Stomach (tissue), 4 donors: ENCODE data around the gene UXS1.

Source experiments
- POLR2AphosphoS5 ChIP-seq, 3 donors: sonication (generic); formaldehyde crosslinking; IDR thresholded peaks; one replicate each; pipeline ENCODE4 v1.6.1; 2016; ENCODE audit warnings: antibody characterized with exemption in 3 of 3
- TF ChIP-seq, protein P1 (sequence below), 7 experiments: fragments of 450-650 bp in 4 of 7; fragments of 200-600 bp in 3 of 7; sonication (generic) in 3 of 7; IDR thresholded peaks; one replicate each; pipeline ENCODE4 v1.5.1; 2016 to 2019; ENCODE audit warnings: antibody characterized with exemption in 7 of 7, control low read depth in 2 of 7, mild to moderate bottlenecking in 1 of 7

DNA sequence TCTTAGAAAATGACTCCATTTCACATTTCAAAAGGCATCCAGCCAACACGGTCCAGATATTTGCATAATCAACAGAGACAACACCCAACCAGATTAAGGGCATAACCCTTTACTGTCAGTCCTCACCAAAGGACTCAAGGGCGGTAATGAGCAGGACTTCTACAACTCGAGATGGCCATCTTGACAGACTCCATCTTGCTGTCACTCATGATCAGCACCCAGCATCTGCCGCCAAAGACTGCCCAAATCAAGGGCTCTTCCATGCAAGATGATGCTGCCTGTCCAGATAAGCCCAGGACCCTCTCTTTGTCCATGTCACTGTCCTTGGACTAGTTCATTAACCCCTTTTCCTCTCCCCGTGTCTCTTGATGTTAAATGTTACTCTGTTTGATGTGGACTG lies 77.9 kb downstream of the UXS1 start:
- TF ChIP-seq, protein P1, sequence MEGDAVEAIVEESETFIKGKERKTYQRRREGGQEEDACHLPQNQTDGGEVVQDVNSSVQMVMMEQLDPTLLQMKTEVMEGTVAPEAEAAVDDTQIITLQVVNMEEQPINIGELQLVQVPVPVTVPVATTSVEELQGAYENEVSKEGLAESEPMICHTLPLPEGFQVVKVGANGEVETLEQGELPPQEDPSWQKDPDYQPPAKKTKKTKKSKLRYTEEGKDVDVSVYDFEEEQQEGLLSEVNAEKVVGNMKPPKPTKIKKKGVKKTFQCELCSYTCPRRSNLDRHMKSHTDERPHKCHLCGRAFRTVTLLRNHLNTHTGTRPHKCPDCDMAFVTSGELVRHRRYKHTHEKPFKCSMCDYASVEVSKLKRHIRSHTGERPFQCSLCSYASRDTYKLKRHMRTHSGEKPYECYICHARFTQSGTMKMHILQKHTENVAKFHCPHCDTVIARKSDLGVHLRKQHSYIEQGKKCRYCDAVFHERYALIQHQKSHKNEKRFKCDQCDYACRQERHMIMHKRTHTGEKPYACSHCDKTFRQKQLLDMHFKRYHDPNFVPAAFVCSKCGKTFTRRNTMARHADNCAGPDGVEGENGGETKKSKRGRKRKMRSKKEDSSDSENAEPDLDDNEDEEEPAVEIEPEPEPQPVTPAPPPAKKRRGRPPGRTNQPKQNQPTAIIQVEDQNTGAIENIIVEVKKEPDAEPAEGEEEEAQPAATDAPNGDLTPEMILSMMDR (IDR thresholded peaks at IDR 0.05) = no peak
- no peak for TF ChIP-seq POLR2AphosphoS5 (IDR thresholded peaks at IDR 0.05)
